MM.1S (cell line): Measurements from ENCODE around the gene ATP8A1.

ENCODE experiments used
- DNase-seq: peaks from one replicate; pipeline ENCODE4 v3.0.0-alpha.2; 2015
- H2AFZ ChIP-seq: fragments of 300-600 bp; sonication (generic); 2 replicates; pipeline ENCODE4 v1.6.0; 2016; ENCODE audit warnings: antibody characterized with exemption, low read length
- H3F3A ChIP-seq: fragments of 300-600 bp; sonication (generic); 2 replicates; pipeline ENCODE4 v1.6.1; 2016; ENCODE audit warnings: mild to moderate bottlenecking, antibody characterized with exemption, low read length, moderate library complexity, mixed read lengths; ENCODE audit not compliant: insufficient read depth
- H3K27ac ChIP-seq: fragments of 300-600 bp; sonication (generic); 2 replicates; pipeline ENCODE4 v1.5.1; 2016; ENCODE audit warnings: mild to moderate bottlenecking, low read length
- H3K27me3 ChIP-seq: fragments of 300-600 bp; sonication (generic); replicated peaks from 2 replicates; pipeline ENCODE4 v1.6.0; 2016; ENCODE audit warnings: low read length; ENCODE audit not compliant: insufficient read depth
- H3K36me3 ChIP-seq: fragments of 300-600 bp; sonication (generic); replicated peaks from 2 replicates; pipeline ENCODE4 v1.6.1; 2016; ENCODE audit warnings: mild to moderate bottlenecking, low read length, mixed read lengths; ENCODE audit not compliant: insufficient read depth
- H3K4me1 ChIP-seq: fragments of 300-600 bp; sonication (generic); 2 replicates; pipeline ENCODE4 v1.6.1; 2016; ENCODE audit warnings: low read length, mixed read lengths
- H3K4me2 ChIP-seq: fragments of 300-600 bp; sonication (generic); 2 replicates; pipeline ENCODE4 v1.6.0; 2016; ENCODE audit warnings: low read depth, low read length
- H3K4me3 ChIP-seq: fragments of 300-600 bp; sonication (generic); 2 replicates; pipeline ENCODE4 v1.5.1; 2016; ENCODE audit warnings: low read length, mixed read lengths
- H3K79me2 ChIP-seq: fragments of 300-600 bp; sonication (generic); 2 replicates; pipeline ENCODE4 v1.6.1; 2016; ENCODE audit warnings: mixed run types, low read length, mixed read lengths
- H3K9ac ChIP-seq: fragments of 300-600 bp; sonication (generic); 2 replicates; pipeline ENCODE4 v1.6.1; 2016; ENCODE audit warnings: low read length, mixed read lengths
- H3K9me2 ChIP-seq: fragments of 300-600 bp; sonication (generic); replicated peaks from 2 replicates; pipeline ENCODE4 v1.6.1; 2016; ENCODE audit warnings: mild to moderate bottlenecking, low read length, mixed read lengths; ENCODE audit not compliant: insufficient read depth
- H3K9me3 ChIP-seq: fragments of 300-600 bp; sonication (generic); replicated peaks from 2 replicates; pipeline ENCODE4 v1.6.1; 2016; ENCODE audit warnings: mild to moderate bottlenecking, low read length, mixed read lengths; ENCODE audit not compliant: insufficient read depth
- H4K20me1 ChIP-seq: fragments of 300-600 bp; sonication (generic); 2 replicates; pipeline ENCODE4 v1.6.1; 2016; ENCODE audit warnings: mild to moderate bottlenecking, low read length, moderate library complexity, mixed read lengths; ENCODE audit not compliant: insufficient read depth
- CTCF ChIP-seq: fragments of 300-600 bp; sonication (generic); IDR thresholded peaks from 2 replicates; pipeline ENCODE4 v1.5.1; 2016; ENCODE audit warnings: antibody characterized with exemption, low read length, mixed read lengths
- EZH2 ChIP-seq: fragments of 300-600 bp; sonication (generic); optimal IDR thresholded peaks from 2 replicates; pipeline ENCODE3; 2017; ENCODE audit warnings: low read depth, mild to moderate bottlenecking, antibody characterized with exemption, low read length, mixed read lengths
- EZH2phosphoT487 ChIP-seq: fragments of 300-600 bp; sonication (generic); IDR thresholded peaks from 2 replicates; pipeline ENCODE4 v1.6.1; 2018; ENCODE audit warnings: antibody characterized with exemption, low read length

Gene ATP8A1

GRCh38 chr4:42628740-42629139 is 28.2 kb downstream of the ATP8A1 start:
- no peaks in the 10 kb centered on the region for H3F3A ChIP-seq
- H3K4me1 ChIP-seq = no peaks in the 10 kb centered on the region; the same call in 1 of the 2 replicates
- TF ChIP-seq EZH2phosphoT487 = no peak
- TF ChIP-seq EZH2 = no peak
- TF ChIP-seq CTCF = no peak
- no peaks in the 10 kb centered on the region for H3K9me2 ChIP-seq
- H3K79me2 ChIP-seq = peaks cover 78% of the 10 kb centered on the region
- H3K36me3 ChIP-seq = peaks cover 3% of the 10 kb centered on the region; the same call in 1 of the 2 replicates
- H3K9ac ChIP-seq = no peak overlapping the region
- no peaks in the 10 kb centered on the region for H3K27me3 ChIP-seq
- no peak overlapping the region for H3K4me3 ChIP-seq
- H4K20me1 ChIP-seq = no peaks in the 10 kb centered on the region
- no peaks in the 10 kb centered on the region for H3K9me3 ChIP-seq
- no peak for DNase-seq
- H3K4me2 ChIP-seq = no peak overlapping the region
- H3K27ac ChIP-seq = no peak overlapping the region
- H2AFZ ChIP-seq = no peak overlapping the region

GRCh38 chr4:42627885-42628646 is 28.8 kb downstream of the ATP8A1 start:
- Histone ChIP-seq H3K27me3 (no peaks in the 10 kb centered on the region), H3K9me3 (no peaks in the 10 kb centered on the region), H3K9ac (no peak overlapping the region), H3F3A (no peaks in the 10 kb centered on the region), H3K4me1 (no peaks in the 10 kb centered on the region; the same call in 1 of the 2 replicates), H3K36me3 (peaks cover 3% of the 10 kb centered on the region; the same call in 1 of the 2 replicates), H3K4me3 (no peak overlapping the region), H2AFZ (no peak overlapping the region), H3K27ac (no peak overlapping the region), H3K9me2 (no peaks in the 10 kb centered on the region), H3K79me2 (peaks cover 71% of the 10 kb centered on the region), H3K4me2 (no peak overlapping the region), H4K20me1 (no peaks in the 10 kb centered on the region)
- no peak for TF ChIP-seq EZH2
- DNase-seq = no peak

- Histone ChIP-seq H3K9ac (no peak overlapping the region), H3K36me3 (peaks cover 3% of the 10 kb centered on the region; the same call in 1 of the 2 replicates), H3K4me2 (no peak overlapping the region), H3K4me1 (no peaks in the 10 kb centered on the region; the same call in 1 of the 2 replicates), H3K27ac (no peak overlapping the region), H3K9me2 (no peaks in the 10 kb centered on the region), H2AFZ (no peak overlapping the region), H3K27me3 (no peaks in the 10 kb centered on the region), H3K79me2 (peaks cover 57% of the 10 kb centered on the region), H3F3A (no peaks in the 10 kb centered on the region), H3K9me3 (no peaks in the 10 kb centered on the region), H3K4me3 (no peak overlapping the region), H4K20me1 (no peaks in the 10 kb centered on the region)
- TF ChIP-seq EZH2 = no peak
- DNase-seq = no peak
These were observed 30.2 kb downstream of the ATP8A1 start for GRCh38 chr4:42626629-42627146.

GRCh38 chr4:42625329-42625728 is 31.6 kb downstream of the ATP8A1 start:
- Histone ChIP-seq H3F3A (no peaks in the 10 kb centered on the region), H3K27ac (no peak overlapping the region), H2AFZ (no peak overlapping the region), H3K36me3 (peaks cover 3% of the 10 kb centered on the region; the same call in 1 of the 2 replicates), H3K4me2 (no peak overlapping the region), H3K4me1 (no peaks in the 10 kb centered on the region; the same call in 1 of the 2 replicates), H3K79me2 (peaks cover 43% of the 10 kb centered on the region), H3K27me3 (no peaks in the 10 kb centered on the region), H4K20me1 (no peaks in the 10 kb centered on the region), H3K9me3 (no peaks in the 10 kb centered on the region), H3K9ac (no peak overlapping the region), H3K9me2 (no peaks in the 10 kb centered on the region), H3K4me3 (no peak overlapping the region)
- no peak for TF ChIP-seq CTCF
- TF ChIP-seq EZH2 = no peak
- no peak for TF ChIP-seq EZH2phosphoT487
- DNase-seq = no peak
